HTERT RPE-1 (cell line): ENCODE data around the gene MAP2K3.

Experiments used
- in situ Hi-C: fragments of 300-500 bp; cut with MboI; formaldehyde crosslinking; loops from 4 replicates; pipeline ENCODE4 v1.14.3; 2020; ENCODE audit warnings: low sequenced_read_pairs

MAP2K3 gene

GRCh38 chr17:21284319-21285163, at the start of gene MAP2K3:
Gene MAP2K3, plus strand, starts transcription at chr17:21284711. Its CDS starts 210 bp downstream, at chr17:21284921.
- in situ Hi-C loops = no loop called here

DNA sequence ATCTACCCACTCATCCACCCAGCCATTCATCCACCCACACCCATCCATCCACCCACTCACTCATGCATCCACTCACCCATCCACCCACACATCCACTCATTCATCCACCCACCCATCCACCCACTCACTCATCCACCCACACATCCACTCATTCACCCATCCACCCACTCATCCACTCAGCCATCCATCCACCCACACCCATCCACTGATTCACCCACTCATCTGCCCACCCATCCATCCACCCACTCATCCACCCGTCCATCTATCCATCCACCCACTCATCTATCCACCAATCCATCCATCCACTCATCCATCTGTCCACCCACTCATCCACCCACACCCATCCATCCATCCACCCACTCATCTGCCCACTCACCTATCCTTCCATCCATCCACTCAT, 48.6 kb upstream of the MAP2K3 start:
- in situ Hi-C loops = no loop called here

DNA sequence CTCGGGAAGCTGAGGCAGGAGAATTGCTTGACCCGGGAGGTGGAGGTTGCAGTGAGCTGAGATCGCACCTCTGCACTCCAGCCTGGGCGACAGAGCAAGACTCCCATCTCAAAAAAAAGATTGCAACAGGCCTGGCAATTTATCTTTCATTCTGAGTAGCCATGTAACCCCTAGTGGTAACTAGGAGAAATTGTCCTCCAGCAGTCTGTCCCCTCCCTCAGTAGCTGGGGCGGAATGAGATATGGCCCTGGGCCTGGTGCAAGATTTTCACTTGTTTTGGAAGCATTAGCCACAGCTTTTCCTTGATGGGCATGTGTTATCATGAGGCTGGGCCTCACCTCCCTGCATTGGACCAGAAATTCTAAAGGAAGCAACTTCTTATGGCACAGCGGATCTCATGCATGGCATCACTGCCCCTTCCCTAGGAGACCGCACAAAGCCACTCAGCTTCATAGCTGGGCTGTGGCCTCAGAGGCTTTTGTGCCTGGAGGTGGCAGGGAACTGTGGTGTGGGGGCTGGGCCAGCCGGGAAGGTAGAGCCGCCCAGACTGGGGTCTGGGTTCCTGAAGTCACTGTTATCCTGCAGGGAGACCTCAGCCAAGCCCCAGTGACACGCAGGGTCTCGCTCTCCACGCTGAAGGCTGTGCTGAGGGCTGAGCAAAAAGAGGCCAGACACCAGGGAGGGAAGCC, 44.7 kb upstream of the MAP2K3 start:
- in situ Hi-C loops = no loop called here

GRCh38 chr17:21240369-21241055, 44.0 kb upstream of the MAP2K3 start:
- in situ Hi-C loops = no loop called here

- in situ Hi-C loops = no loop called here
Observed at GRCh38 chr17:21241564-21241963, 42.9 kb upstream of the MAP2K3 start.

DNA sequence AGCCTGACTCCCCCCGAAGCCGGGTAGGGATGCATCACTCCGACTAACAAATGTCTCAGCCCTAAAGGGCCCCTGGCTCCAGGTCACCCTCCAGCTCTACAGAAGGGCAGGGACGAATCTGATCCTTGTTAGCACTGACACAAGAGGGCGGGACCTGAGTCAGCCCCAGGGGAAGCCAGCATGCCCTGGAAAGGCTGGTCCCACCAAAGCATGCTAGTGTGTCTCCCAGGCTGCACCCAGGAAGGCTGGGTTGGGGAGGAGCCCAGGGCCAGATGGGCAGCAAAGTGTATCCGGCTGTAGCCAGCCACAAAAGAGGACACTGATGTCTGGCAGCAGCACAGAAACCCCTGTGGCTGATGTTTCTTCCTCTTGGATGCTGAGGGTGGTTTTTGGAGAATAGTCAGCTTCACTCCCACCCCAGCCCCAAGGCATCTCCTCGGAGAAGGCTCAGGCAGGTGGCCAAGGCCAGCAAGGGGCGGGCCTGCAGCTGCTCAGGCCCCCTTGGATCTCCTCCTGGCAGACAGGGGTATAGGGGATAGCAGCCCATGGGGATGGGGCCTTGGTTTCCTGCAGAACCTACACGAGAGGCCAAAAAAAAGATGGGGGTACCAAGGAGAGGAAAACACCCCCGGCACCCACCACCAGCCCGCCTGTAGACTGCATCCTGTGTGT, 42.3 kb upstream of the MAP2K3 start:
- in situ Hi-C loops = no loop called here

DNA sequence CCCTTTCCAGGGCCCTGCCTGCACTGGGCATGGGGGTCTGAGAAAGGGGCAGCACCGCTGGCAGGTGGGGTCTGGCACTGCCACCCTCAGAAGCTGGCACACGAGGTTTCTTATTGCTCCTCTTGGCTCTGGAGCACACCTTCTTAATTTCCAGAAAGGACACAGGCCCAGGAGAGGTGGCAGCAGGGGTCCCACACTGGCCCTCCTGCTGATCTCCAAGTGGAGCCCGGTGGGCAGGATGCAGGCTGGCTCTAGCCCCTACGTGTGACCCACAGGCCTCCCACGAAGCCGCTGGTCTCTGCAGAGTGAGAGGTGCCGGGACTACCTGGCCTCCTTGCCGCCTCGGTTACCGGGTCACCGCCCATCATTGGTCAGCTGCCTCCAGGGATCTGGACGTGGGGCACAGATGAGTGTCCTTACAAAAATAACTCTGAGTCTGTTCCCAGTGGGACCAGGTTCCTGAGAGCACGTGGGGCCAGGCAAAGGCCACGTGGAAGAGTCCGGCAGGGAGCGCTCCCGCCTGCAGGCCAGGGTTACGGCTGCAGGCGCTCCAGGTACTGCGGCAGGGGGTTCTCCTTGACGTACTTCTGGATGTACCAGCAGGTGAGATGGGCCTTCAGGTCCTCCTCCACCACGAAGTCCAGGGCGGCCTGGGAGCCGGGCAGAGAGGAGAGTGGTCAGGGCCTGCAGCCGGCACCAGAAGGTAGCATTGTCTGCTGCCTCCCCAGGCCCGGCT, 41.6 kb upstream of the MAP2K3 start:
- in situ Hi-C loops = no loop called here

- in situ Hi-C loops = no loop called here
Observed at GRCh38 chr17:21243516-21244303, 40.8 kb upstream of the MAP2K3 start.

DNA sequence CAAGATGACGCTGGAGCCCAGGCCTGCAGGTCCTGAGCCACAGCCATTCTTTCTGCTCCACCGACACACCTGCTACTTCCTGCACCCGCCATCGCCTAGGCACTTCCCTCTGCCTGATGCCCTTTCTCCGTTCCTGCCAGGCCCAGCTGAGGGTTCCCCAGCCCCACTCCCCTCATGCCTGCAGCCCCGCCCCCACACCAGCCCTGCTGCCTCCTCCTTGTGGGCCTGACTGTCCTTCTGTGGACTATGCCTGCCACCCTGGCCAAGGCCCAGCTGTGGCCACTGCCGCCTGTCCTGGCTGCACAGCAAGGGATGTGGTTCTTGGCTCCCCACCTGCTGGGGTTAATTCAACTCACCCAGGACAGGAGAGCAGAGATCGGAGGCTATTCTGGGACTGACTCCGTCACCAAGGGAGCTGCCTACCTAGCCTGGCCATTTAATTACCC, 38.8 kb upstream of the MAP2K3 start:
- in situ Hi-C loops = no loop called here

GRCh38 chr17:21246698-21247097, 37.8 kb upstream of the MAP2K3 start:
- in situ Hi-C loops = no loop called here

DNA sequence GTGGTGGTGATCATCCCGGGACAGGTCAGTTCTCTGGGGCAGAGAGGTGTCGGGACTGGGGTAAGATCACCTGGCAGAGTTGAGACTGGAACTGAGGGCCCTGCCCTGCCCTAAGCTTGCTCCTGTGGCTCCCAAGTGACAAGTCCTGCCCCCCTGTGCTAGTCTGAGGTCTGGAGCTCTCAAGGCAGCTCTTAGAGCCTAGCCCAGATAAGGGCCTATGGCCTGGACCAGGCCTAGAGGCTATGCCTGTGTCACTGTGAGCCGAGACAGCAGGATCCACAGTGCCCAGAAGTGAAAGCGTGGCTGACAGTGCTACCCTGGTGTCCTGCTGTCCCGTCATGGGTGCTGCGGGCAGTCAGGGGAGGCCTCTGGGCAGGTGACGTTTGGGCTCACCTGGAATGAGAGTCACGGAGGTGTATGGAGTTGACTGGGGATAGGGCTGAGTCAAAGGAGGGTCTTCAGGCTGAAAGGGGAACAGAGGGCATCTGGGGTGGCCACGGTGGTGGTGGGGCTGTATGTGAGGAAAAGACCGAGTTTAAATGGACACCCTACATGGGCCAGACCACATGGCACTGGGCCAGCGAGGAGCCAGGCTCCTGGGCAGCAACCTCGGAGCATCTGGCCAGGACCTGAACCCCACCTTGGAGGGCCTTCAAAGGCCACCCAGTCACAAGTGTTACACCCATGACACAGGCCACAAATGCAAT, 36.8 kb upstream of the MAP2K3 start:
- in situ Hi-C loops = no loop called here

- in situ Hi-C loops = no loop called here
Observed at GRCh38 chr17:21248500-21248899, 36.0 kb upstream of the MAP2K3 start.

GRCh38 chr17:21249086-21249795, 35.3 kb upstream of the MAP2K3 start:
- in situ Hi-C loops = no loop called here

- in situ Hi-C loops = no loop called here
Observed at GRCh38 chr17:21249920-21250703, 34.4 kb upstream of the MAP2K3 start.

- in situ Hi-C loops = no loop called here
Observed at GRCh38 chr17:21250854-21251253, 33.7 kb upstream of the MAP2K3 start.

GRCh38 chr17:21251337-21252010, 33.0 kb upstream of the MAP2K3 start:
- in situ Hi-C loops = no loop called here

- in situ Hi-C loops = no loop called here
Observed at GRCh38 chr17:21252289-21252795, 32.2 kb upstream of the MAP2K3 start.
